Epidermal melanocyte (primary cell): ENCODE measurements around the gene ZNF354C.

ENCODE experiments used
- DNase-seq: peaks from one replicate; pipeline ENCODE4 v3.0.0; 2011; ENCODE audit warnings: low spot score; ENCODE audit not compliant: insufficient read length

Gene ZNF354C

GRCh38 chr5:179127136-179128040 lies 67.2 kb downstream of the ZNF354C start:
- DNase-seq = no peak

DNA sequence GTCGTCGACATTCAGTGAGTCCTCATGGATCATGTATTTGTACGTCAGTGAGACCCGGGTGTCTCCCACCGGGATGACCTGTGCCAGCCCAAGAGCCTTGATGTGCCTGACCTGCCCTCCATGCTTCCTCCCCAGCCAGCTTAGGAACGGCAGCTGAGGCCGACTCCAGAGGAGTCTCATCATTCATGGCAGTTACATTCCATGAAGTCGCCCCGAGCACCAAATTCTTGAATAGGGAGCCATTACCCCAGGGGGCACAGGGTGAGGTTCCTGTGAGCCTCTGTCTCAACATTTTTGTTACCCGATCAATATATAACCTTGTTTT lies 67.8 kb downstream of the ZNF354C start:
- no peak for DNase-seq

- DNase-seq = no peak
Measured at GRCh38 chr5:179128976-179129375, 68.8 kb downstream of the ZNF354C start.

GRCh38 chr5:179129607-179130071 lies 69.5 kb downstream of the ZNF354C start:
- DNase-seq = no peak

DNA sequence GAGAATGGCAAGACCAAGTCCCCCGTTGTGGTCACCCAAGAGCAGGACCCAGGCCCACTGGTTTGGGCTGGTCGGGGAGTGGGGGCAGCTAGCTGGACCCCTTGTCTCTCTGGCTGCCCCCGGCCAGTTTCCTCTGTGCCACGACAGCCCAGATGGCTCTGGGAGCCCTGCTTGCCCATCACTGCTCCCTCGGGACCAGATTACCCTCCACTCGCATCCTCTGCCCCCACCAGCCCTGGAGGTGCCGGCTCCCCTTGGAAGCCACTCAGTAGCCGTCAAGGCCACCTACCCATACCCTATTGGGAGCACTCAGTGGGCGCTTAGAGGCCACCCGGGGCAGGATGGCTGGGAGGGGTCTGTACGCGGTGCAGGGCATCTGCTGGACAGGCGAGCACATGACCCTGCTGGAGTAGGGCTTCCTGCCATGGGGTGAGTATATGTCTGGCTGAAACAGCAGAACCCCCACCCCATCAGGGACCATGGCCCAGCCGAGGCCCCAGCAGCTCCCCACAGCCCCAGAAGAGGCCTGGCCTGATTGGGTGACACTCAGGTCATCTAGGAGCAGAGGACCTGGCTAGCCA lies 70.0 kb downstream of the ZNF354C start:
- DNase-seq = no peak

DNA sequence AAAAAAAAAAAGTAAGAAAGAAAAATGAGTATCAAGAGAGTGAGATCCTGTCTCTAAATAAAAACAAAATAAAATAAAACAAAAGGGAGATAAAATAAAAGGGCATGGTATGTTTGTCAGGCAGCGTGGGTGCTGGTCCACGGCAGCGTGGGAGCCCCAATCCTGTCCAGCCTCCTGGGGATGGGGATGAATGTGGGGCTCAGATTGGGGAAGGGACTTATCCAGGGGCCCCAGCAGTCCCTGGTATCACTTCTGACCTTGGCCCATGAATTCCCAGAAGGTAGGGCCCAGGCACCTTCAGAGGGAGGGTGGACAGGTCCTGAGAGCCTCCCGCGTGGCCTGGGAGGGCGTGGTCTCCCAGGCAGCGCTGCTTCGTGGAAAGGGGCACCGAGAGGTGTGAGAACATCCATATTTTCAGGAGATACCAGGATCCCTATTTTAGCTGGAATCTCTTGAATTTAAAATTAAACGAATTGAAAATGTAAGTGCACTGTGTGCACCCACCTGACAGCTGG lies 71.2 kb downstream of the ZNF354C start:
- no peak for DNase-seq

DNA sequence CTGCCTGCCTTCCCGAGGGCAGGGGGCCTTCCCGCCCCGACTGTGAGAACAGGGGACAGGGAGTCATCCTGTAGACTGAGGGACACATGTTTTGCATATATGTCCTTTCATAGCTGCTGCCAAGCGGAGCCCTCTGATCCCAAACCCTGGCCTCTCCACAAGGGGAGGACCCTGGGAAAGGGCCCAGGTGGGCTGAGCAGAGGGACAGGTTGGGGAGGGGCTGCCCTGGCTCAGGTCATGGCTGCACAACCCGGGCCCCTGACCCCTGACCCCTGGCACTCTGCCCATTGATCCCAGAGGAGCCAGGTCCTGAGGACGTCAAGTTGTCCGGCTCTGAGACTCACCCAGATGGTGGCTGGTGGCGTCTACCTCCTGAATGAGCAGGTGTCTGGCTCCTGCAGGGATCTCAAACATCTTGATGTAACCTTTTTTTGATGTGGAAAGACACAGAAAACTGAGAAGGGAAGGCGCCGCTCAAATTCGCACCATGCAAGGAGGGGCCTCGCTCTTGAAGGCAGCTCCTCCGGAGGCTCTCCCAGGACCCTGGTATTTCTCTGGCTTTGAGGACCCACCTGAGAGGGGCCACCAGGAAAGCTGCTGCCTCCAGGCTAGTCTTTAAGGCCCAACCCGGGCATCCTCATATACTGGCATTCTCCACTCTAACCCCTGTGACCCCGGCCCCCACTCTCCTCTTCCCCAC lies 71.9 kb downstream of the ZNF354C start:
- DNase-seq = no peak

DNA sequence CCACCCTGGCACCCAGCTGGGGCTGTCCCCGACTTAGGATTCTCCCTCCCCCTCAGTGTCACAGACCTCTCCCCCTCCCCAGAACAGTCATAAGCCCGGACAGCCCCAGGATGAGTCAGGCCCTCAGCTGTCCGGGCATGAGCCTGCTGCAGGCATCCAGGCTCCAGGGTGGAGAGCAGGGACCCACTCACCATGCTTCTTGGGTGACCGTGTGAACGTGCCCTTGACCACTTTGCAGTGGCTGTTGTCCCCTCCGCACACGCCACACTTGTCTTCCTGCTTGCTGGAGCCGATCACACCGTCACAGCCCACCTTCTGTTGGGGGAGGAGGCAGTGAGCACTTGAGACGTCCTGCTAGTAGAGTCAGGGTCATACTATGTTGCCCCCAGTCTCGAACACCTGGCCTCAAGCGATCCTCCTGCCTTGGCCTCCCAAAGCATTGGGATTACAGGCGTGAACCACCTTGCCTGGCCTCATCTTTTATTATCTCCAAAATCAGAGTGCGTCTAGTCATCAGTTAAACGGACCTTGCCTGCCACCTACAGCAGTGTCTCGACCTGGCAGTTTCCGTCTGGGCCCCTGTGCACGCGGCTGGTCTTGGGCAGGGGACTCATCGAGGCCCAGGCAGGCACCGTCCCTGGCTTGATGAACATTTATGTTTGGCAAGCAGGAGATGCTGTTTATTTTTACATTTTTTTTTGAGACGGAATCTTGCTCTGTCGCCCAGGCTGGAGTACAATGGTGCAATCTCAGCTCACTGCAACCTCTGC lies 72.6 kb downstream of the ZNF354C start:
- DNase-seq = no peak
